GM12873 (cell line): ENCODE results near the gene NPFFR1.

Experiments used
- CTCF ChIP-seq: IDR thresholded peaks from 2 replicates; pipeline ENCODE4 v1.5.1; 2012; ENCODE audit warnings: low read depth, mild to moderate bottlenecking, moderate library complexity, low read length, control low read depth; ENCODE audit not compliant: insufficient read depth; ENCODE audit errors: missing control alignments

The NPFFR1 gene

DNA sequence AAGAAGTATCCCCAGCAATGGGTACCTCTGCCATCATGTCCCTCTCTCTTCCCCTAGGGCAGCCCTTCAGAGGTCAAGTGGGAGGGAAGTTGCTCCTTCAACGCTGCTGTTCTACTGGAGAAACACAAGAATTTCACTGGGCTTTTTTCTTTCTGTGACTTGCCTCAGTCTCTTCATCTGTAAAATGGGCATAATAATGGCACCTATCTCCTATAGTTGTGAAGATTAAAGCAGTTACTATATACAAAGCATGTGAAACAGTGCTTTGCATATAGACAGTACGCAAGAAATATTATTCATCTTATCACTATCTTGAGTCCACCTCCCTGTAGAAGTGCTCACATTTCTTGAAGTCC, 1.6 kb upstream of the NPFFR1 start:
- no peak for TF ChIP-seq CTCF

GRCh38 chr10:70284542-70285475, 1.0 kb upstream of the NPFFR1 start:
- no peak for TF ChIP-seq CTCF

GRCh38 chr10:70283071-70283444, 746 bp downstream of the NPFFR1 start:
- no peak for TF ChIP-seq CTCF

- no peak for TF ChIP-seq CTCF
Observed at GRCh38 chr10:70281609-70282008, 2.2 kb downstream of the NPFFR1 start.

DNA sequence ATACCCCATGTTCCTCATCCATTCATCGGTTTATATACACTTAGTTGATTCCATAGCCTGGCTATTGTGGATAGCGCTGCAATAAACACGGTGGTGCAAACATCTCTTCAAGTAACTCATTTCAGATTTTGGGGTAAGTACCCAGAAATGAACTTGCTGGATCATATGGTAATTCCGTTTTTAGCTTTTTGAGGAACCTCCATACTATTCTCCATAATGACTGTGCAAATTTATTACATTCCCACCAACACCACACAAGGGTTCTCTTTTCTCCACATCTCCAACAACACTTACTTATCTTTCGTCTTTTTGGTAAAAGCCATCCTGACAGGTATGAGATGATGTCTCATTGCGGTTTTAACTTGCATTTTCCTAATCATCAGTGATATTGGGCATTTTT, 3.7 kb downstream of the NPFFR1 start:
- no peak for TF ChIP-seq CTCF

DNA sequence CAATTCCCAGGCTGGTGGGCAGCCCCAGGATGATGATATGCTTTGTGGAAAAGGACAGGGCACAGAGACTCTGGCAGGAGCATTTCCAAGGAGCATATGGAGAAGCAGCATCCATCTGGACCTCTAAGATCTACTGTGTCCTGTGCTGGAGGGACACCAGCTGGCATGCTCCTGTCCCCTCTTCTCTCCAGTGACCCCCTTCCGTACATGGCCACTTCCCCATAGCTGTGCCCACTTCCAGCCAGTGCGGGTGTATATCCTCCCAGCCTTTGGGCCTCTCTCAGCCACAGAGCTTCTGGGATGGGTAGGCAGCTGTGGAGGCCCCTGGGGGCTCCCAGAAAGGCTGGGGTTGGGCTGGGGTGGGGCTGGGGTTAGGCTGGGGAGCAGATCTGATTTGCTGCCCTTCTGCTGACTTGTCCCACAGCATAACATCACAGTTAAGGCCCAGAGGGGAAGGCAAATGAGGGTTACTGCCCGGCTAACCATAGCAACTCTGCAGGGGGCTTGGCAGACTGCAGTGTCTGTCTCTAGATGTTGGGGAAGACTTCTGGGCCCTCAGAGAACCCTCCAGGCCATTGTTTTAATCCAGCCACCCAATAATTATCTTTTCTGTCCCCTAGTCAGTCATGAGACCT, 6.3 kb downstream of the NPFFR1 start:
- TF ChIP-seq CTCF, result no peak

GRCh38 chr10:70274643-70275042, 9.2 kb downstream of the NPFFR1 start:
- TF ChIP-seq CTCF, result no peak
